ENCODE measurements around the gene IKZF1.

Gene IKZF1

DNA sequence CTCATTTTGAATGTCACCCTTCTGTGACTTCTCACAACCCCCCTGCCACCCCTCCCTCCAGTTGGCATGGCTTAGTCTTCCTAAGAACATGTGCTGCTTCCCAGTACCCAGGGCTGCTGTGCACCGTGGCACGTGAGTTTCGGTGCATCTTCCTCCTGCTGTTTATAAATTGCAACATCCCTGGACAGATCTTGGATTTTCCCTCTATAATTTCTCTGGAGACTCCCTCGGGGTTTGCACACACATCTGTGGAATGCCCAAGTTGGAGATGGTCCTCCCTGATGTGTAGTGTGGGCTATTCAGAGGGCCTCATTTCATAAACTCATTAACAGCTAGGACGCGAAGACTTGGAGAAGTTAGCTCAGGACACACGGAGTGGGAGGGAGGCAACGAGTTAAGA, 52.9 kb downstream of the IKZF1 start:
- DNase-seq, result no peak

DNA sequence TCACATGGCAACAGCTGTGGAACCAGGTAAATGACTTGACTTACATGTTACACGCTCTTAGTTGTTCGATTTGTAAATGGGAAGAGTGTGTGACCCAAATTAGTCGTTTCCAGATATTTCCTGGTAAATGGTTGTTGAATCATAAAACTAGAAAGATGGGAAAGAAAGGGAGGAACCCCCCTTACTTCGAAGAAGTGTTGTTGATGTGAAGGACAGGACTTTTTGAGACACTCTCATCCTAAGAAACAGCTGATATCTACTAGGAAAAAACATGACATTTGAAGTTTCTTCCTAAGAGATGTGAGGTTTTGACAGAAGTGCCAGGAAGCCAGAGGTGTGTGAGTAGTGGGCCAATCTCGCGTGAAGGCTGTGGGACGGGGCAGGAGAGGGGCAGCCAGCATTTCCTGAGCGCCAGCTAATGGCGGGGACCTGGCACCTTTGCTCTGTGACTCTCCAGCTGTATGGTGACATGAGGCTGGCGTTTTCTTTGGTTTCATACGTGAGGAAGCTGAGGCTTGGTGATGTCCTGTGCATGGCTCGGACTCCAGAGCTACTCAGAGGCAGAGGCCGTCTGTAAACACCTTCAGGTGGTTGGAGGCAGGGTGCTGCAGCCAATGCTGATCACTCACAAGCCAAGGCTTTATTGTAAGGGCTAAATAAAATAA, 53.7 kb downstream of the IKZF1 start:
- DNase-seq, result peak; percentile 54

DNA sequence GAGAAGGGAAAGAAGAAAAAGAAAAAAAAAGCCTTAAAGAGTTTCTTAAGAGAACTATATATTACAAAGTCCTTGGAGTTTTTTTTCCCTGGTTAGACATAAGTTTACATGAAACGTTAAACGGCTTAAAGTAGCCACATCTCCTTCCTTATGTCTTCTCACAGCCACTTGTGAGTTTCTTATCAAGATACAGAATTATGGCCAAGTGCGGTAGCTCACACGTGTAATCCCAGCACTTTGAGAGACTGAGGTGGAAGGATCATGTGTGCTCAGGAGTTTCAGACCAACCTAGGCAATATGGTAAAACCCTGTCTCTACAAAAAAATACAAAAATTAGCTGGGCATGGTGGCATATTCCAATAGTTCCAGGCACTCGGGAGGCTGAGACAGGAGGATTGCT, 54.3 kb downstream of the IKZF1 start:
- DNase-seq, result no peak

DNA sequence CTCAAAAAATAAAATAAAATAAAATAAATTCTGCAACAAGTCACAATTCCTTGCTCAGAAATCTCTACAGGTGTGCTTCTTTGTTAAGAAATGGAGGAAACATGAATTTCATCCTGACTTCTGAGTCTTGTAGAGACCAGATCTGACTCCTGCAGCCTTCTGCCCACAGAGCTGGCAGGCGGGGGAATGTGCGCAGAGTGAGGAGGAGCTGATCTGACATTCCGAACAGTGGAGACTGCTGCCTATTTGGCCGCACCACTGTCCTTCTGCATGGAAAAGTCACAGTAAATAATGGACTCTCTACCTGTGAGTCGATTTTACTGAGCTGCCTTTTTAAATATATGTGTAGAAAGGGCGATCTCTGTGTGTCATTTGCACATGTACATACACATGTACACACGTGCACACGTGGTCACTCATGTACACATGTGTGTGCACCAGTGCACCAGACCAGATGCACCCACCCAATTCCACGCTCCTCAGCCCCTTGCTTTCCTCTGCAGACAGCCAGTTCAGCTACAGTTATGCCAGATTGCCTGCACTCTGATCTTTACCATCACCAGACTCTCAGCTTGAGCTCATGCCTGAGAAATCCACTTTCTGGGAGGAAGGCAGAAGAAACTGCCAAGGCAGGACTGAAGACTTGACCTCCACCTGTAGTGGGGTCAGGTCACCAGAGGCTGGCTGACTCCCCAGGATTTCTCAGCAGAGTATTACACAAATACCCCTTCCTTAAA, 54.9 kb downstream of the IKZF1 start:
- no peak for DNase-seq

DNA sequence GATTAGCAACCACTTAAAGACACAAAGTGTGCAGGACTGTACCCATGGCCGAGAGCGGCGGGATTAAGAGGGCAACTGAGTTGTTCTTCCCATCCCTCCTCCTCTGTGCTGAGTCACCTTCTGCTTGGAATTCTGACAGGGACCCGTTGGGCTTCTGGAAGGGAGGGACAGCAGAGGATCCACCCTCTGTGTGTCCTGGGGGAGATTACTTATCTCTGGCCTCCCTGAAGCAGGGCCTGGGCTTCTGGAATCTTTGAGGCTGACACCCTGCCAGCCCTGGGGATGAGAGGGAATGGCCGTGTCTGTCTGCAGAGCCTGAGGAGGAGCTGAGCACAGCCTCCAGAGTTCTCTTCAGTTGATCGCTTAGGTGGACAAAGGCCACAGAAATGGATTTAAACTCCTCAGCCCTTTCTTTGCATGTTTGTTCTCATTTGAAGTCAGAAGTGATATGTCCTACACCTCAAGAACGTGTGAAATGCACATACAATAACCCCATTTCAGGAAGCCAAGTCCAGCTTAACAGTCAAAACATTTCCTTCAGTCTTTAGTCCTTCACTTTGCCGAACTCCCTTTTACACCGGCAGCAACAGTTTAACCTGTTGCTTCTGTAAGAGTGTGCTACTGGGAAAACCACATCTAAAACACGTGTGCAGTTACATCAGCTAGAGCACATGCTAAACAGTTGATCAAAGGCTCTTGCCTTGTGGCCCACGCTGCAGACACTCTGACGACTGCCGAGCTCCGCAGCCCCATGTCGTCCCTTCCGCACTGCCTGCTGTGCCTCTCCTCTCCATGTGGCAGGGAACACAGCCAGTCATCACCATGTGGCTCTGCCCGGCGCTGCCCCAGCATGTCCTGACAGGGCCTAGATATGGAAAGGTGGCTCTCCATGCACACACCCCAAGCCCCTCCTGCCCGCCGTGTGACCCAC, 55.7 kb downstream of the IKZF1 start:
- peak; percentile 84 for DNase-seq

DNA sequence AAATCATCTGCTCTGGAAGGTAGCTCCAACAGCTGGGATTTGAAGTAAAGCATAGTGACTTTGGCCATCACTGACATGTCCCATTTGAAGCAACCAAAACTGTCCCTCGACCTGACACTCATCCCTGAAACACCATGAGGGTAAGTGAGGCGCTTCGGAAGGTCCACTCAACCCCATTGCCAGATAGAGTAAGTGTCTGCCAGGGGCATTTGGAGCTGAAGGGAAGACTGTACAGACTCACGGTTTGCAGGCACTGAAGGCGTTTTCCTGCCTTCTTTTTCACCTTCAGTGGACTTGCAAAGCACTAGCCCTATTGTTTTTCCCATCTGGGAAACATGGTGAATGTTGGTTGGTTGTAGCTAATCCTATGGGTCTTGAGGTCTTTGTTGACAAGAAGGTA, 57.6 kb downstream of the IKZF1 start:
- DNase-seq, result no peak

DNA sequence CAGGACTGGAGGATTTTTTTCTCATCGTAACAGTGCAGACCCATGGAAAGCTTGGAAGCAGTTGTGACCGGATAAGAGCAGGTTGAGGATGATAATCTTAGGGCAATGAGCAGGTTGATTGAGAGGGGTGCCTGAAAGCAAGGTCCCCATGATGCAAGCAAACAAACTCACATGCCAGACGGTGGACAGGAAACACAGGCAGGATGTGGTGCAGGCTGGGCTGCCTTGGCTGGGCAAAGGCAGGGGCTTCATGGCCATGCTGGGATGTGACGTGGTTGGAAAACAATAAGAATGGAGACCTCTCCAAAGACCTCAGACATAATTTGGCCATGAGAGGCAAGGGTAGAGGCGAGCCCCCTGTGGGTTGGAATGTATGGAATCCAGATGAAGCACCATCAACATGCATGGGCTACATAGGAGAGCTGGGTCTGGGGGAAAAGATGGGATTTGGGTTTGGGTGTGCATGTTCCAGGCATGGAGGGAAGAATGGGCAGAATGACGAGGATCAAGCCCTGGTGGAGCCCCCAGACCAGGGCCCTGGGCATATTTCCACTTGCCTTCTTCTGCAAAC, 58.3 kb downstream of the IKZF1 start:
- DNase-seq, result peak; percentile 68

DNA sequence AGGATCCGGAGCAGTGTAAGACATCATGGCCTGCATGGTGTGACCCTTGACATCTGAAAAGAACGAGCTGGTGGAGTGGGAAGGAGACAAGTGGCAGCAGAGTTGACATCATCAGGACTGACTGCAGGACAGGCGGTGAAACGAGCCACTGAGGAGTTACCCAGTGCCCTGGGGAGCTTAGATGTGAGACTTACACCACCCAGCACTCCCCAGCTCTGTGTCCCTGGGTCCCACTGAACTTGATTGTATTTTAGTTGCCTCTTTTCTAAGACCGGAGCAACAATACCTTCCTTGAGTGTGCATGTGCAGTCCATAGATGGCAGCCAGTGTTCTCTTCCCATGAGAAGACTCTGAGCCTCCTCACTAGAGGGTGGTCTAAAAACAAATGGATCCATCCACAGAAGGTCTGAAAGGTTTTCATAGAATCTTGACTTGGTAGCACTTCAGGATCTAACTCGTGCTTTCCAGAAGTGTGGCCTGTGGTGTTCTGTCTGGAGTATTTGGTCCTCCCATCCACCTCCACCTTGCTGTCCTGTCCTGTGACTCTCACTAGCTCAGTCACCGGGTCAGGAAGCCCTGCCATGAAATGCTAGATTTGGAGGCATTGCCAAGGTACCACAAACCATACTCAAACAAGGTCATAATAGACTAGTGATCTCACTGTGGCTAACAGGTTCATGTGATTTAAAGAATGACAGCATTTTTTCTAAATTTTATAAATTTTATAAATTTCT, 59.0 kb downstream of the IKZF1 start:
- DNase-seq, result peak; percentile 53

DNA sequence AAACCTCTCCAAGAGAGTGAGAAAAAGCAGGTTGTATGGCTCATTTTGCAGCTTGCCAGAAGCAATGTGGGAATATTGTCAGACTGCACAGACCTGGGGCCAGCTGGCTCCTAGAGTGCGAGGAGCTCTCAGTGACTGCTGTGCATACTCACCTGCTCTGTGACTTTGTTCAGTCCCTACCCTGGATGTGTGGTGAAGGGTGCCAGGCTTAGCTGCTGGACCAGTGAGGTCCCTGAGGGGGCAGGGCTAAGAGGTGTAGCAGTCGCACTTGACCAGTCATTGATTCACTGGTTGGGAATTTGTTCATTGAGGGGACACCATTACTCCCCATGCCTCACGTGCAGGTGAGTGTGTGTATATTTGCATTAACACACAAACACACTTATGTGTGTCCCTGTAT, 60.1 kb downstream of the IKZF1 start:
- peak; percentile 29 for DNase-seq

DNA sequence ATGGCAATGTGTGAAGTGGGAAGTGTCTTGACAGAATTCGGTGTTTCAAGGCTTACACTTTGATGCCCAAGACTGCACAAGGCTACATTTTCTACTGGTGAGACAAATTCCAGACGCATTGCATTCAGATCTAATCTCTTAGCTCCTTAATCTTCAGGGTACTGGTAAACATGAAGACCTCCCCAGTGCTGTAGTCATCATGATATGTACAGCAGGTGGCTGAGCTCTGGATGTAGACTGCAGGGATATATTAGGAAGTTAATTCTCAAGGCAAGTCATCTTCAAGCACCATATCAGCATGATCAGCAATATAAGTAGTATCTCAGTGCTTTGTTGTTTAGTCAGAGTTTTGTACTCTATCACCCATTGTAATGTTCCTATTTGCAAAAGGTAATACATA, 61.8 kb downstream of the IKZF1 start:
- no peak for DNase-seq

DNA sequence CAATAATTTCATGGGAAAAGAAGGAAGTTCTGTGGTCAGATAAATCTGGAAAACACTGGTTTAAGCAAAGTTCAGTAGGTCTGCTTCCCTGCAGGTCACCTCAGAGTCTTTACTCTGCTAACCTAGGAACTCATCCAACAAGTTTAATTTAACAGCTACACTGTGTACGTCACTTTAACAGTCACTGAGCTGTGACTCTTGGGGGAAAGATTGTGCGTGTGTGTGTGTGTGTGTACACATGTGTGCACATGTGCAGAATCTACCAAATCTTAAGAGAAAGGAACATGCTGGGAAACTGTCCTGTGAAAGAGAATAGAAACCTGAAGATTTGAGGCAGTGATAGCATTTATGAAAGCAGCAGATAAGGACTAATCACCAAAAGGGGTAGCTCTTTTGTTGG, 62.6 kb downstream of the IKZF1 start:
- DNase-seq, result peak; percentile 38

DNA sequence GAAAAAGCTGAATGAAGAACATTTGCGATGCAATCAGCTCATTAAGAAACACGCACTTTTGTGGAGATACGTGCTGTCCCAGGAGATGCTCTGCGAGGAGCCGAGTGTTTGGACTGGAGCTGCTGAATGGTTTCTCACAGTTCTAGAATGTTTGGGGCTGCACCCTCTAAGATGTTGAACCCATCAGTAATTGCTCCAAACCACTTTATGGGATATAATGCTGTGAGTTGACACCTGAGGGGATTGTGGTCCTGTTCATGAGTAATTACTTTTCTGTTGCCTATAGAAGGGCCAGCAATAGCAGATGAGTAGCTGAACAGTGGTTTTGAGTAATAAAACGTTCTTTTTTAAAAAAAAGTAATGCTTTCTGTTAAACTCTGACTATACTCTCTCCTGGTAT, 63.1 kb downstream of the IKZF1 start:
- DNase-seq, result no peak

DNA sequence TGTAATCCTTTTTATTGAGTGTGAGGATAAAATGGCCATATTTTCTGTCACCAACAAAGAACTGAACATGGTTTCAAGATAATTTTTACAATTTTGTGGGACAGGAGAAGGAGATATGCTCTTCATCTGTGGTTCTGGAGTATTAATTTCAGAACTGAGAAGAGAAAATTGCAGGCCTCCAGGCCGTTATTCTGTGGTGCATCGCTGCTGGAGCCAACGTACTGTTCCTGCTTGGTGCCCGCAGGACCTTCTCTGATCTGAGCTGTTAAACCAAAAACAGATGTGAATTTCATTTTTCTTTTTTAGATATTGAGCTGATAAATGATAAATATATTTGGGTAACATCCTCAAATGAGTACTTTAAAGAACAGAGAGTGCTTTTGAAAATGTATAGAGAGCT, 63.9 kb downstream of the IKZF1 start:
- DNase-seq, result no peak

DNA sequence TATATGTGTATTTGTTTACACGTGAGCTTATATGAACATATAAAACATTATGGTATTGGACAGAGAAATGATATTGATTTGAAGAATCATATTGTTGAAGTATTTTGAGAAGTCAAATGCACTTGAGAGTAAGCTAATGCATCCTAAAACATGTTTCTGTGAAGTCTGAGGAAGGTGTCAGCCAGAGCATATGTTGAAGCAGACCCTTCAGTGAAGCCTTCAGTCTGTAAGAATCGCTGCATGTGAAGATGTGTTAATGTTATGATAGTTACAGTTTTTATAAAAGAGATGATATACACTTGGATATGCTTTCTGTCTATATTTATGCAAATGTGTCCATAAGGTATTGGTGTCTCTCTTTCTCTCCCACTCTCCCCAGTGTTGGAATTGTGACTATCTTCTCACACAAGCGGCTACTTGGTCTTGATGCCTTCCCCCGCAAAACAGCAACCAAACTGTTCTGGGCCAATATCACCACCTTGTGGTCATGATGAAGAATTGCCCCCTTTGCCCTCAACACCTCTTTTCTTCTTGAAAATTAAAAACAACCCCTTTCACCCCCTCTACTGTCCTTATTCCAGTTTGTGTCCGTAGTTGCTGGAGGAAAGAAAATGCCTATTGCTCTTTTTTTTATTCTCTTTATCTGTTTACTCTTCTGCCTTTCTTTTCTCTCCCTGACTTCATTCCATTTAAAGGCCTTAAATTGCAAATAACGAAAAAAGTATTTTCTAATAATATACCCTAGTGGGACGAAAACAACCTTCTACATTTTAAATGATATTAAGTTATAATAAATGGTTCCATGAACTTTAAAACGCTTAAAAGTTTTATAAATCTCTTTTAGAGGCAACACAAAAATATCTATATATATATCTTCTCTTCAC, 64.9 kb downstream of the IKZF1 start:
- DNase-seq, result peak; percentile 65

DNA sequence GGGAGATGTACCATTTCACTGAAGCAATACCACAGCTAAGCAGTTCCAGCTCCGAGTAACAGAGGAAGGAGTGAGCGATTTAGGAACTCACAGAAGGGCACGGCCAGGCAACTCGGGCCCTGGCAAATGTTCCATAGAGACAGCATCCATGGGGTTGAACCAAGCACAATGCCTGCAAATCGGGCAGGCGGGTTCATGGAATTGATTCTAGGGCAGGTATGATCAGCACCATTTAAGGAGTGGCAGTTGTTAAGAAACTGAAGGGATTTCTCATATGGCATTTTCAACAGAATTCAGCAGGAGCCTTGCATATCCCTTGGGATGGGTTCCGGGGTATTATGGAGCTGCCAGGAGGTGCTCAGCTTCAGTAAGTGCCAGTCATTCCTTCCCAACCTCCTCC, 66.4 kb downstream of the IKZF1 start:
- no peak for DNase-seq

DNA sequence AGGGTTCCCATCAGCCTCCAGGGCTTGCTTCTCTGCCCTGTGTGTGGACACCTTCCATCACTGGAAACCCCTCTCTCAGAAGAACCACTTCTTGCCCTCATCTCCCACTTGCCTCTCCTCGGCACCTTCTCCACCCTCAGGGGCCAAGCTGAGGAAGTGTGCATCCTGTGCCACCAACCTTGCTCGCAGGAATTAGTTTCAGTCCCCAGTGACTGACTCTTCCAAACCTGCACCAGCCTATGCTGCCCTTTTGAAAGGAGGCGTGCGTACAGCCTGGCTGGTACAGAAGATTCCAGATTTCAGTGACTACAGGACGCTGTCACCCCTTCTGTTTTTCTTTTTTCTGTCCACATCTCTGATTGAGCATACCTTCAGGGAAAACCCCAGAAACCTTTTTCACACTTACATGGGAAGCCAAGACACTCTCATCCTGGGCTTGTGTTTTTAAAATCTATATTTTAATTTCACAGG, 67.1 kb downstream of the IKZF1 start:
- DNase-seq, result peak; percentile 35

DNA sequence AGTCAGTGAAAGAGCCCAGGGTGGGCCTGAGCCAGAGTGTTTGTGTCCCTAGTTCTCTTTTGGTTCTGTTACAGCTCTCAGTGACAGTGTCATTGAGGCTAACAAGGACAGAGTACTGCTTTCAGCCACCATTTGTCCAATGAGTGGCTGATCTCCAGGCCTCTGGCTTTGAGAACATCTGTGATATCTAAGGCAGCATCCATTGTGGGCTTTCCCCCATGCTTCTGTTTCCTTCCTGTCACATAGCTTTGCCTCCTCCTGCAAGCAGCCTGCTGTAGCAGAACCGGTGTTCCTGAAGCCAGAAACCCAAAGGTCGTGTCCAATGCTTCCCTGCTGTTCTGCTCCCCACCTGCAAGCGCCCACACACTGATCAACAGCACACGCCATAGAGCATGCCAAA, 68.4 kb downstream of the IKZF1 start:
- peak; percentile 29 for DNase-seq

DNA sequence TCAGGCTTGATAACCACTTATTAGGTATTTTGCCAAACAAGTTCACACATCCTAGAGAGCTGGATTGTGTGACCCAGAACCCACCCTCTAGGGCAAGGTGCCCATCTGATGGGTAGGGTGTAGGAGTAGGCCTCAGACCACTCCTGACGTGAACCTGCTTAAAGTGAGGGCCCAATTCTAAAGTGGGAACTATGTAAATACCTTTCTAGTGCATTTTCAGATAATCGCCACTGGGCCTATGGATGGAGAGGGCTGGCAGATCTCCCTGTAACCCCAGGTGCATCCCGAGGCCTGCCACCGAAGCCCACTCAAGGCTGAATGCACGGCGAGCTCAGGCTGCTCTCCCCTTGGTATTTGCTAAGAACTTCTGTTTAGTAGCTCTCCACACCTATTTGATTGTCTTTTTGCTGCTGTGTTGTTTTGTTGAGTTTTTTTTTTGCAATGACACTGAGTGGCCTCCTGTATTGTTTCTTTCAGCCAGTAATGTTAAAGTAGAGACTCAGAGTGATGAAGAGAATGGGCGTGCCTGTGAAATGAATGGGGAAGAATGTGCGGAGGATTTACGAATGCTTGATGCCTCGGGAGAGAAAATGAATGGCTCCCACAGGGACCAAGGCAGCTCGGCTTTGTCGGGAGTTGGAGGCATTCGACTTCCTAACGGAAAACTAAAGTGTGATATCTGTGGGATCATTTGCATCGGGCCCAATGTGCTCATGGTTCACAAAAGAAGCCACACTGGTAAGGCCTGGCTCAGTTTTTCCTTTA, 71.7 kb downstream of the IKZF1 start:
- peak; percentile 1 for DNase-seq

DNA sequence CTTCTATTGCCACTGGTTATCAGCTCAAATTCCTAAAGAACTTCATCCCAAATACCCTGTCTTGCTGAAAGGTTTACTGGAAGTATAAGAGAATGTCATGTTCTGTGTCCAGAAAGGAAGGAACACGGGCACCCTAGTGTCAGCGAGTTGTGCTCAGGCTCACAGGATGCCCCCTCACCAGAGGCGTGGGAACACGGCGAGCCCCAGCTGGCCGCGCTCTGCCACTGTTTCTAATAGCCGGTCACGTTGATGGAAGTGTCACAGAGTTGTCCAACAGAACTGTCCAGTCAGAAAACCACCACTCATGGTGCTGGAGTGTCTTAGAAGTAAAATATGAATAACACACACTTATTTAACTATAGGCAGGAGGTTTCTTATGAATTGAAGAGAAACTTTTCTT, 72.8 kb downstream of the IKZF1 start:
- DNase-seq, result no peak

DNA sequence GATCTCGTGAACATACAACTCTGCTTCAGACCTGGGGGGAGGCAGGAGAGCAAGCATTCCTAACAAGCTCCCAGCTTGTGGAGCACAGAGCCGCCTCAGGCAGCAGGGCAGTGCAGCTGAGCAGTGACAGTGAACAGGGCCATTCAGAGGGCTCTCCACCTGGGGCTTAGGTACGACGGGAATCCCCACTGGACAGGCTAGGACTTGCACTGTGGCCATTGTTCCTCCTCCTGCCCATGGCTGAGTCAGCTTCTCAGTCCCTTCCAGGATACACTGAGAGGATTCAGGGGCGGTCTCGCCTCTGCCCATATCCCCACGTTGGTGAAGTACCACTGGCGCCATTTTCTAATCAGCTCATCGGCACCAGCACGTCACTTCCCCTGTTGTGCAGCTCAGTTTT, 74.6 kb downstream of the IKZF1 start:
- no peak for DNase-seq

DNA sequence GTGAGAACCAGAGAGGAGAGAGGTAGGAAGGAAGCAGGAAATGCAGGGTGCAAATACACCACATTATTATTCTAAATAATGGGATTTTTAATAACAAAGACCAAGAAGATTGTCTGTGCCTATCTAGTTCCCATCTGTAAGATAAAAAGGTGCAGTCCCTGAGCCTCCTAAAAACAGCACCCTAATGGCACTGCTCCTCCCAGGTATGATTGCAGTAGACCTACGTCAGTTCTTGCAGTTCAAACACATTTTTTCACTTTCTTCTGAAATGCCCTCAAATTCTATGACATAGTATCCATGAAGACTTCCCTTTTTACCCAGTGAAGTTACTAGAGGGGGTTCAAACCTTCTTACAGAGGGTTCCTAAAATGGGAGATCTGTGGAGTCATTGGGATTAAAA, 75.0 kb downstream of the IKZF1 start:
- no peak for DNase-seq

Measured in CD4-positive, alpha-beta T cell treated with Interleukin-17A for 4 hours (primary cell).